RKO (cell line): ENCODE data around the gene KCNA5.
A peak's percentile ranks its signal among the peaks of the same experiment; 100 is the strongest.

Experiments used
- DNase-seq: peaks from one replicate; pipeline ENCODE4 v3.0.0-alpha.2; 2016; ENCODE audit warnings: low spot score

Gene KCNA5

DNA sequence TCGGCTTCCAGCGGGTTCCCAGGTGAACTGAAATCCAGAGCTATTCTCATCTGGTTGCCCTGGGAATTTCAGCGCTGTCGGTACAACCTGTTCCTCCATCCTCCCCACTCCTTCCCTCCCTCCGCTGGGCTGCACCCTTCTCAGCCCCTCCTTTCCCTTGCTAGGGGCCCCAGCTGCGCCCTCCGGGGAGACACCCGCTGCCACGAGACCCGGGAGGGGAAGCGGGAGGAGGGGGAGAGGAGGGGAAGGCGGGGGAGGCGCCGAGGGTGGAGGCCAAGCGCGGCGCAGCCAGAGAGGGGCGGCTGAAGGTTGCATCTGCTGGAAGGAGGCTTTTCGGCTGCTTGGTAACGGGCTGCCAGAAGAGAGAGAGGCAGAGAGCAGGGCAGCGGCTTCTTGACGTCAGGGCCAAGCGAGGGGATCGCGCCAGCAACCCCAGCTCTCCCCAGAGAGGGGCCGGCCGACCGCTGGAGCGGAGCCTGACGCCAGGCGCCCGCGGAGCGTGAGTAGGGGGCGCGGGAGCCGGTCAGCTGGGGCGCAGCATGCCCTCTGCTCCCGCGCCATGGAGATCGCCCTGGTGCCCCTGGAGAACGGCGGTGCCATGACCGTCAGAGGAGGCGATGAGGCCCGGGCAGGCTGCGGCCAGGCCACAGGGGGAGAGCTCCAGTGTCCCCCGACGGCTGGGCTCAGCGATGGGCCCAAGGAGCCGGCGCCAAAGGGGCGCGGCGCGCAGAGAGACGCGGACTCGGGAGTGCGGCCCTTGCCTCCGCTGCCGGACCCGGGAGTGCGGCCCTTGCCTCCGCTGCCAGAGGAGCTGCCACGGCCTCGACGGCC is at the start of gene KCNA5:
Gene KCNA5 (plus strand): TSS at position 291 of the 831 bp plus-strand sequence. CDS start 269 bp downstream, at position 560.
- no peak for DNase-seq

DNA sequence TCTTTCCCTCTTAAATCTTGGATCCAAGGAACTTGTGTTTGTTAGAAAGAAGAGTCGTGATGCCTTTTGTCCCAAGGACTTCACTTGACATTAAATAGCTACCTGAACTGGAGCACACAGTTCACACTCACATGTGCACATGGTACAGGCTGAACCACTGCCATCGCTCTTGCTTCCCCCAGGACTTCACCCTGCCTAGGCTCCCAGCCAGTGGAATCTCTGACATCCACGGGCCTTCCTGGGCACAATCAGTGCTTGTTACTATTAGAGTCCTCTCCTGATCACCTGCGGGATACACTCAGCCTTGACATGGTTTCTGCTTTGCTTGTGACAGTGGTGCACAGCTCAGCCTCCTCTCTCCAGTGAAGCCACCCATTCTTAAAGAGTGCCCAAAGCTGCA is 49.1 kb upstream of the KCNA5 start:
- no peak for DNase-seq

- no peak for DNase-seq
These were observed 47.0 kb upstream of the KCNA5 start for GRCh38 chr12:4996714-4997113.

- peak; percentile 86 for DNase-seq
These were observed 45.7 kb upstream of the KCNA5 start for GRCh38 chr12:4997939-4998338.

DNA sequence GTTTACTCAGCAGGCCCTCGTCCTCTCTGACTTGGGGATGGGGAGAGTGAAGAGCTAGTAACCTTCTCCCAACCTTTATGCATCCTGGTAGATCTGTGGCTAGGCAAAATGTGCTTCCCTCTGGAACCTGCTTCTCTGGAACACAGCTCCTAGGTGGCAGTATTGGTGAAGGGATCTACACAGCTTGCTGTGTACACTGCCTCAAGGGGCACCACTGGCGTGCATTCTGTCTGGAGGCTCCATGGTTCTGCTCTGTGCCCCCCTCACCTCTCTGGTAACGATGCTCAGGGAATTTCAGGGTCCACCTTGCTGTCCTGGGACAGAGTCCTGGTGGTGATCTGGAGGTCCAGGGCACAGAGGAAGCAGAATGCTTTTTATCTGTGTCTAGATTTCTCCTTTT is 43.5 kb upstream of the KCNA5 start:
- no peak for DNase-seq

DNA sequence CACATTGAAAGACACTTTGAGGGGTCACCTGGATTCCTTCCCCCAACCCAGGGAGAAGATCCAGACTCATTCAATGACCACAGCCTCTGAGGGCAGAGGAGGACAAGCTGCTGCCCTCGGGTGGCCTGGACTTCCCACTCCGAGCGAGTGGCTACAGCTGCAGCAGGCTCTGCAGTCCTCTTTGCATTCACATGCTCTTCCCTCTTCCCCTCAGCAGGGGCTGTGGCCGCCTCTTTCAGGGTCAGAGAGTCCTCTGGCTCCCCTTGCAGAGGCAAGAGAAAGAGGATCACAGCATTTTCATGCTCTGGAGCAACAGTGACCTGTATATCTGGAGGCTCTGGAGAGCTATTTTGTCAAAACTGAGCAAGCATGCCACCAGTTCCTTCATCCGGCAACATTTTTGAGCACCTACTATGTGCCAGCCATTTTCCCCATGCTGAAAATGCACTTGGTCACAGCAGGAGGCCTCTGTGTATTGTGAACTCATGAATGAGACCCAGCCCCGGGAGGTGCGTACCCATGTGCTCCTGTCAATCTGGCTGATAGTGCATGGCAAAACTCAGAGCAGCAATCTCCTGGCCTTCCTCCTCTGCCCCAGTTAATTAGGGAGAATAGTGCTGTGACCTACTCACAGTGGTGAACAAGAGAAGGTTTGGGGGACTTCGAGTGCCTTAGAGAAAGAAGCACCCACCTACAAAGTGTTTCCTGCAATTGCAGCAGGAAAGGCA is 42.9 kb upstream of the KCNA5 start:
- no peak for DNase-seq

- DNase-seq = peak; percentile 72
These were observed 40.5 kb upstream of the KCNA5 start for GRCh38 chr12:5003025-5003666.

DNA sequence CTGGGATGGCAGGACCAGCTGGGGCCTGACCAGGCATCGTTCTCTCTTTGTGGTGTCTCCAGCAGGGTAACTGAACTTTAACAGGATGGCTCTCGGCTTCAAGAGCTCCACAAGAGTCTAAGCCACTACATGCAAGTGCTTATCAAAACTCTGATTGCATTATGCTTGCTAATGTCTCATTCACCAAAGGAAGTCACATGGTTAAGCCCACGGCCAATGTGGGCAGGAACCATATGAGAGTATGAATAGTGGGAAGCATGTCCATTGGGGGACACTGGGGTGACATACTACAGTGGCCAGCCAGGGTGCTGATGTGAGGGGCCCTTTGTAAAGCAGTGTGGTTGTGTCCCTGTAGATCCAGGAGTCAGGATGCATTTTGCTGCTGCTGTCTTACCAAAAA is 35.0 kb upstream of the KCNA5 start:
- no peak for DNase-seq

DNA sequence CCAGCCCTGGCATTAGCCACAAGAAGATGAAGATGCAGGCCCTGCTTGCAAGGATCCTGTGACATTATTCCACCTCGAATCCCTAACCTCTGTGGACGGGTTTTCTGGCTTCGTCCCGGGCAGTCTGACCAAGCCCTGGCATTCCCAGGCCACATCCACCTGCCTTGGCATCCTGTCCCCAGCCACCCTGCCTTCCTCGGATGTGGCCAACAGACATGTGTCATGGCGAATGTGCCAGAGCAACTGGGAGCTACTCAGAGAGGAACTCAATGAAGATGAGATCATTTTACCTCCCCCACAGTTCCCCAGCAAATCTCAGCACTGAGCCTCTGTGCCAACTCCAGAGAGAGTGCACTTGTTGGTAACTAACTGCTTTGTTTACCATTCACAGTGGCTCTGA is 33.5 kb upstream of the KCNA5 start:
- DNase-seq = no peak

DNA sequence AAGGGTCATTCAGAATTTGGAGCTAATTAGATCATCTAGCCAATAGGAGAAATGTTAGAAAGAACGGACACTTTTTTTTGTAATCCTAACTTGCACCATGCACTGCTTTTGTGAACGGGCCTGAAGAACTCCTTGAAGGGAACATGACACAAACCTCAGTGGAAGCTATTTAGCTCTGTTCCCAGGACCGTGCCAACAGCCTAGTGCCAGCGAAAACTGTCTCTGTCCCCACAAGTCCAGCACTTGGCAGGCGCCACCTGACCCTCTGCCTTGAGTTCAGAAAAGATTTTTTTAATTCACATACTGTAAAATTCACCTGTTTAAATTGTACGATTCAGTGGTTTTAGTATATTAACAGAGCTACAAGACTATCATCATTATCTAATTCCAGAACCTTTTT is 31.3 kb upstream of the KCNA5 start:
- DNase-seq = no peak

DNA sequence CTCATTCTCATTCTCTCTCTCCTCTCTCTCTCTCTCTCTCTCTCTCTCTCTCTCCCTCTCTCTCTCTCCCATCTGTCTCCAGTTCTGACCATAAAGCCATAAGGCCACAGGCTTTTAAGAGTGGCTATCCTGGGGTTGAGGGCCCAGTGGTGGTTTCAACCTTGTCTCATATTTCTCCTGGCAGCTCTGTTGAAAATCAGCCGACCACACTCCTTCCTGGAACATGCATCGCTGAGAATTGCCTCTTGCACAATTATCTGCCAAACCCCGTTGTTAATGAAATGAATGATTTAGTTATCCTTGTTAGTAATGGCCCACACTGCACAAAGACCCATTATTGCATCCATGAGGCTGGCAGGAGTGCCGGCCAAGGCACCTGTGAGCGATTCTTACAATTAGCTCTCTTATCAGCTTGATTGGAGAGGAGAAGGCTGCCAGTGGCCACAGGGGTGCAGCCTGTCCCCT is 30.4 kb upstream of the KCNA5 start:
- no peak for DNase-seq

- DNase-seq = no peak
These were observed 29.4 kb upstream of the KCNA5 start for GRCh38 chr12:5014269-5014668.

DNA sequence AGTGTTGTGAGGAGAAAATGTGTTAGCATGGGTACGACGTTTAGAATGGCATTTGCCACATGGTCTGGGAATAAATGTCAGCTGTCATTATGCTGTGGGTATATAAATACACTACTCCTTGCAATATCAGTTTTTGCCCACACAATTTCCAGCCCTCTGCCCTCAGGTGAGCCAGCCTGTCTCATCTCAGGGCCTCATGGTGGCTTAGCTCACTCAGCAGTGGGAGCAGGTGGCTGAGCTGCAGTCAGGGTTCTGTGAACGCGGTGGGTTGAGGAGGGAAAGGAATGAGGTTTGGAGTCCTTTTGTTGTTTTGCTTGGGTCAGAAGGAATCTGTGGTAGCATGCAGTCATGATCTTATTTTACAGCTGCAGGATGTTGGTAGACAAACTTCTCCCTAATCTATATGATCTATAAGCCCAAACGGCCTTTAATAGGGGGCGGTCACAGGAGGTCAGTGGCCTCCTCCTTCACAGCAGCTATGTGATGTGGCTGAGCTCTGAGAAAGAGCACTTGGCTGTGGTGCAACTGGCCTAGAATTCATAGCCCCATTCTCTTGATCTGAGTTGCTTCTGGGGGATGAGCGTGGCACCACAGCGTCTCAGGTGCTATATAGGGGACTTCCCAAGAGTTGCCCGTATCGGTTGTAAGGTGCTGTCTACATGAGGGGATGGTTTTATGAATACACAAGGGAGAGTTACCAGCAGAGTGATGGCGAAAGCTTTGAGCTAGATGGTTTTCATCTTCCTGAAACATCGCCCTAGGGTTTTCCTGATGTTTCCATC is 27.8 kb upstream of the KCNA5 start:
- no peak for DNase-seq

DNA sequence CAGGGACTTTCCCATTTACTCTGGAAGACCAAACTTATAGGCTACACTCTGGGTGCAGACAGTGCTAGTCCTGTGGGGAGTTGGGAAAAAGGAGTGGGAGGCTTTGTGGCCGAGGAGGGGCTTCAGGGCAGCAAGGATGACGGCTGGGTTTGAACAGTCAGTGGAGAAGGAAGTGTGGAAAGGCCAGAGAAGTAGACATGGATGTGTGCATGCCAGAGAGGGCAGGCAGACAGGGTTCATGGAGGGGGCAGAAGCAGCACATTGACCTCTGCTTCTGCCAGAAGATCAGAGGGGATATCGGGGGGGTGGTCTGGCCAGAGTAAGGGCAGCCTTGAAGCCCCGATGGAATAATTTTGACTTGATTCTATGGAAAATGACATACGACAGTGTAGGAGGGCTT is 27.2 kb upstream of the KCNA5 start:
- no peak for DNase-seq

GRCh38 chr12:5017638-5018348 is 25.9 kb upstream of the KCNA5 start:
- no peak for DNase-seq

DNA sequence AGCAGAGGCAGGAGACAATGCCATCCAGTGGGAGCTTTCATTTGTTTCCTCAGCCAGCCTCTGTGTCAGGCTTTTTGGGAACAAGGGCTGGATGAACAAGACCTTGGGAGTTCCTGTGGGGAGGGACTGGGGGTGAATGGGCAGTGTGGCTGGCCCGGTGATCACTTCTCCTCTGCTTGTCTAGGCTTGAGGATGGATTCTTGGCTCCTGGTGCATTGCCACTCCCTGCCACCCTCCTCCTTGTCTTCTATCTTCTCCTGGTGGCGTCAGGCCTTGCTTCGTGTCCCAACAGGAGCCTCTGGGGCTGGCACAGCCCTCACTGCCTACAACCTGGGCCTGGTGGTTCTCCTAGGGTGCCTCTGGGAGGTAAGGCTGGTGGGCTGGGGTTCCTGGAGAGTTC is 25.0 kb upstream of the KCNA5 start:
- no peak for DNase-seq

GRCh38 chr12:5022025-5022424 is 21.7 kb upstream of the KCNA5 start:
- no peak for DNase-seq

DNA sequence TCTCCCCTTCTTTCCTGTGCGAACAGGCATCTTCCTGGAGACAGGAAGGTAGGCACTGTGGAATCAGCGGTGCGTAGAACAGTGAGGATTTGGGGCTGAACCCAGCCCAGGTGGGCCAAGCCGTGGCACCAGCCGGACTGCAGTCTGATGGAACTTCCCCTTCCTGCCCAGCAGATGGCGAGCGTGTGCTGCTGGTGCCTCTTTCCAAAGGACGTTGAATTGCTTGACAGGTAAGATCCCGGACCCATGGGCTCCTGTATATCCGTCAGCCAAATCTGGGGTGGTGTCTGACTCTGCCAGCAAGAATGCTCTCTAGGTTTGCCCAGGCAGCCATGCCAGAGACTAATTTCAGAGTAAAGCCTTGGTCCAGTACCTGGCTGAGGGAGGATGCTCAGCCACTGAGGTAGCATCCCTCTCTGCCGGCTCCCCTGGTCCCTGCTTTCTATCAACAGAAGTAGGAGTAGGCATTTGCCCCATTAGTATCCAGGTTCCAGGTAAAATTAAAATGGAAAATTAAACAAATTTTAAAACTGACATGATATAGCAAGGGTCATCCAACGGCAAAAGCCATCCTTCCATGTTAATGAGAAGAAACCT is 21.1 kb upstream of the KCNA5 start:
- peak; percentile 43 for DNase-seq

- DNase-seq = no peak
These were observed 19.8 kb upstream of the KCNA5 start for GRCh38 chr12:5023842-5024241.

GRCh38 chr12:5026342-5026938 is 17.2 kb upstream of the KCNA5 start:
- DNase-seq = no peak
